HepG2 (cell line): ENCODE results near the gene ZER1. TPM values are rescaled to one million over a fixed set of nuclear protein-coding genes. Genes with fewer than 3 reads are reported as not detected.

Source experiments
- ATAC-seq: fragments of 200-7000 bp; cut with Tn5 transposase; 3 replicates; pipeline ENCODE4 v1.9.1; 2020; ENCODE audit warnings: mild to moderate bottlenecking, moderate library complexity
- BruUV-seq: library from RNA; stranded (reverse); fragments of 400-500 nt; replicated peaks from 2 replicates; lab custom pipeline; 2021; lab: Mats Ljungman, UMichigan
- CTCF ChIA-PET: fragments of 300-600 bp; formaldehyde crosslinking; extraction: SDS; loops from one replicate; lab custom pipeline; 2021; ENCODE audit warnings: low total read pairs, inconsistent platforms, low intra/inter-chr PET ratio; lab: Yijun Ruan, JAX
- POLR2A ChIA-PET: fragments of 350-600 bp; sonication (Branson Sonifier 250); formaldehyde crosslinking; loops from one replicate; lab custom pipeline; 2020; ENCODE audit warnings: antibody characterized with exemption, inconsistent platforms; lab: Yijun Ruan, JAX
- DNase-seq: peaks from one replicate; pipeline ENCODE4 v3.0.0-alpha.2; 2015; ENCODE audit warnings: low spot score
- FAIRE-seq: peaks from 3 replicates; lab custom pipeline; 2011; peaks lifted over from hg19 to GRCh38; lab: Jason Lieb, UNC
- H2AFZ ChIP-seq: one replicate; pipeline ENCODE4 v1.6.1; 2011; ENCODE audit warnings: low read length, inconsistent platforms
- H3K27ac ChIP-seq: fragments of 300-600 bp; 3 replicates; pipeline ENCODE4 v1.8.0; 2011; ENCODE audit warnings: mixed run types, mild to moderate bottlenecking, mixed read lengths, low read length, inconsistent platforms; ENCODE audit not compliant: insufficient read depth; ENCODE audit errors: extremely low read length
- H3K27me3 ChIP-seq, 2 experiments: fragments of 200-600 bp in 1 of 2; 2 replicates in 1 of 2; 3 replicates in 1 of 2; pipeline versions ENCODE4 v1.6.0 to v1.8.0; 2011; ENCODE audit warnings: low read length in 2 of 2, mild to moderate bottlenecking in 2 of 2, moderate library complexity in 2 of 2, inconsistent platforms in 1 of 2; ENCODE audit not compliant: insufficient read depth in 2 of 2, control insufficient read depth in 1 of 2
- H3K36me3 ChIP-seq, 2 experiments: fragments of 200-600 bp in 1 of 2; replicated peaks in 1 of 2; 2 replicates in 1 of 2; 3 replicates in 1 of 2; pipeline versions ENCODE4 v1.5.1 to v1.8.0; 2011; ENCODE audit warnings: low read length in 2 of 2, inconsistent platforms in 1 of 2; ENCODE audit not compliant: insufficient read depth in 2 of 2, control insufficient read depth in 1 of 2
- H3K4me1 ChIP-seq: 2 replicates; pipeline ENCODE4 v1.5.1; 2012; ENCODE audit warnings: low read length, inconsistent platforms; ENCODE audit not compliant: insufficient read depth
- H3K4me2 ChIP-seq: 2 replicates; pipeline ENCODE4 v1.6.0; 2011; ENCODE audit warnings: low read depth, low read length, inconsistent platforms
- H3K4me3 ChIP-seq, 3 experiments: fragments of 200-600 bp in 1 of 3; sonication (generic), shearing (Covaris generic) in 1 of 3; replicated peaks in 1 of 3; 2 replicates each; pipeline ENCODE4 v1.5.1; 2011 to 2016; ENCODE audit warnings: low read length in 3 of 3, inconsistent platforms in 2 of 3, low read depth in 2 of 3, mild to moderate bottlenecking in 2 of 3, control low read depth in 1 of 3, mixed read lengths in 1 of 3; ENCODE audit not compliant: insufficient read depth in 1 of 3
- H3K79me2 ChIP-seq: one replicate; pipeline ENCODE4 v1.6.1; 2011; ENCODE audit warnings: low read length, inconsistent platforms; ENCODE audit not compliant: insufficient read depth
- H3K9ac ChIP-seq: 2 replicates; pipeline ENCODE4 v1.6.0; 2011; ENCODE audit warnings: mild to moderate bottlenecking, low read depth, low read length, inconsistent platforms; ENCODE audit not compliant: insufficient read depth
- H3K9me3 ChIP-seq: 2 replicates; pipeline ENCODE4 v1.5.1; 2012; ENCODE audit warnings: mild to moderate bottlenecking, low read length
- H4K20me1 ChIP-seq: 2 replicates; pipeline ENCODE4 v1.6.0; 2011; ENCODE audit warnings: inconsistent platforms, mild to moderate bottlenecking, low read length, moderate library complexity; ENCODE audit not compliant: insufficient read depth
- AGO2 ChIP-seq: fragments of 200-400 bp; formaldehyde crosslinking; optimal IDR thresholded peaks from 2 replicates; pipeline ENCODE3; 2017; ENCODE audit warnings: mild to moderate bottlenecking, low read depth, low read length, moderate library complexity
- ATF7 ChIP-seq, 2 experiments: fragments of 450-650 bp in 1 of 2; sonication (generic) in 1 of 2; formaldehyde crosslinking in 1 of 2; IDR thresholded peaks; 2 replicates each; pipeline versions ENCODE4 v1.4.0 to v1.6.1; 2016 to 2020; ENCODE audit warnings: antibody characterized with exemption in 1 of 2, mild to moderate bottlenecking in 1 of 2, missing genetic modification reagents in 1 of 2
- ELF3 ChIP-seq: IDR thresholded peaks from 2 replicates; pipeline ENCODE4 v1.6.1; 2016; ENCODE audit warnings: missing genetic modification reagents, missing compliant biosample characterization
- ETV5 ChIP-seq: IDR thresholded peaks from 2 replicates; pipeline ENCODE4 v1.6.1; 2018; ENCODE audit warnings: missing biosample characterization, missing genetic modification reagents, inconsistent platforms, borderline replicate concordance
- FOXC1 ChIP-seq: sonication (generic); formaldehyde crosslinking; IDR thresholded peaks from 2 replicates; pipeline ENCODE4 v1.8.0; 2022; ENCODE audit warnings: mild to moderate bottlenecking, missing genetic modification reagents, borderline replicate concordance
- FOXJ3 ChIP-seq: sonication (generic); formaldehyde crosslinking; IDR thresholded peaks from 2 replicates; pipeline ENCODE4 v1.4.0; 2020; ENCODE audit warnings: missing genetic modification reagents, mild to moderate bottlenecking, borderline replicate concordance
- HHEX ChIP-seq: IDR thresholded peaks from 2 replicates; pipeline ENCODE4 v1.6.1; 2016; ENCODE audit warnings: control low read depth
- IKZF1 ChIP-seq: fragments of 450-650 bp; IDR thresholded peaks from 2 replicates; pipeline ENCODE4 v1.7.1; 2016
- MED8 ChIP-seq: sonication (generic); formaldehyde crosslinking; IDR thresholded peaks from 2 replicates; pipeline ENCODE4 v1.8.1; 2023; ENCODE audit warnings: mild to moderate bottlenecking, missing genetic modification reagents; ENCODE audit not compliant: insufficient replicate concordance
- NCOR1 ChIP-seq: fragments of 200-600 bp; sonication (generic); IDR thresholded peaks from 2 replicates; pipeline ENCODE4 v1.7.0; 2017; ENCODE audit warnings: antibody characterized with exemption, low read length, borderline replicate concordance
- PLRG1 ChIP-seq: fragments of 450-650 bp; conservative IDR thresholded peaks from 2 replicates; pipeline ENCODE4 v1.6.1; 2016
- POLR2AphosphoS2 ChIP-seq: IDR thresholded peaks from 2 replicates; pipeline ENCODE4 v1.6.1; 2011; ENCODE audit warnings: low read depth, low read length, improper control_type of control experiment
- RAD21 ChIP-seq: fragments of 450-650 bp; formaldehyde crosslinking; IDR thresholded peaks from 2 replicates; pipeline ENCODE4 v1.5.0; 2020; ENCODE audit warnings: mild to moderate bottlenecking
- SIX1 ChIP-seq: sonication (generic); formaldehyde crosslinking; IDR thresholded peaks from 2 replicates; pipeline ENCODE4 v1.4.0; 2020; ENCODE audit warnings: missing genetic modification reagents, borderline replicate concordance
- TAF15 ChIP-seq: fragments of 200-400 bp; formaldehyde crosslinking; IDR thresholded peaks from one replicate; pipeline ENCODE4 v1.6.1; 2018; ENCODE audit warnings: mild to moderate bottlenecking, low read depth, low read length; ENCODE audit not compliant: poor library complexity, severe bottlenecking
- ZFP91 ChIP-seq: sonication (generic); formaldehyde crosslinking; IDR thresholded peaks from 2 replicates; pipeline ENCODE4 v1.9.0; 2022; ENCODE audit warnings: missing genetic modification reagents, mild to moderate bottlenecking, borderline replicate concordance
- ZFY ChIP-seq: sonication (generic); formaldehyde crosslinking; IDR thresholded peaks from 2 replicates; pipeline ENCODE4 v1.4.0; 2020; ENCODE audit warnings: missing genetic modification reagents
- ZNF230 ChIP-seq: sonication (generic); formaldehyde crosslinking; IDR thresholded peaks from 2 replicates; pipeline ENCODE4 v1.4.0; 2020; ENCODE audit warnings: mild to moderate bottlenecking, missing genetic modification reagents
- ZNF333 ChIP-seq: sonication (generic); formaldehyde crosslinking; IDR thresholded peaks from 2 replicates; pipeline ENCODE4 v1.4.0; 2020; ENCODE audit warnings: mild to moderate bottlenecking, missing genetic modification reagents, borderline replicate concordance
- ZNF383 ChIP-seq: sonication (generic); formaldehyde crosslinking; IDR thresholded peaks from 2 replicates; pipeline ENCODE4 v1.4.0; 2020; ENCODE audit warnings: missing genetic modification reagents, mild to moderate bottlenecking, borderline replicate concordance
- ZNF616 ChIP-seq: sonication (generic); formaldehyde crosslinking; IDR thresholded peaks from 2 replicates; pipeline ENCODE4 v1.5.0; 2020; ENCODE audit warnings: low read depth, mild to moderate bottlenecking, missing genetic modification reagents
- ZNF629 ChIP-seq: sonication (generic); formaldehyde crosslinking; conservative IDR thresholded peaks from 2 replicates; pipeline ENCODE4 v1.5.0; 2020; ENCODE audit warnings: missing genetic modification reagents
- ZNF704 ChIP-seq: sonication (generic); formaldehyde crosslinking; IDR thresholded peaks from 2 replicates; pipeline ENCODE4 v1.8.1; 2023; ENCODE audit warnings: mild to moderate bottlenecking, inconsistent platforms, moderate library complexity, missing genetic modification reagents, borderline replicate concordance
- ZNF879 ChIP-seq: sonication (generic); formaldehyde crosslinking; IDR thresholded peaks from 2 replicates; pipeline ENCODE4 v1.8.1; 2023; ENCODE audit warnings: missing genetic modification reagents
- ZZZ3 ChIP-seq: sonication (generic); formaldehyde crosslinking; IDR thresholded peaks from 2 replicates; pipeline ENCODE4 v1.4.0; 2020; ENCODE audit warnings: missing genetic modification reagents, mild to moderate bottlenecking, borderline replicate concordance
- WGBS: methylation state at CpG from one replicate; pipeline ENCODE4 v1.1.6; 2017; ENCODE audit warnings: low lambda C conversion rate; 5-methylcytosine and 5-hydroxymethylcytosine counted together
- in situ Hi-C: cut with HindIII; loops from 2 replicates; pipeline ENCODE4 v1.10.0; 2017; ENCODE audit warnings: low pct_unique_long_range_greater_than_20kb; ENCODE audit not compliant: extremely low pct_ligation_motif_present
- intact Hi-C: fragments of 100-400 bp; cut with micrococcal nuclease; formaldehyde crosslinking; loops from one replicate; pipeline ENCODE4 v1.10.0; 2022; ENCODE audit not compliant: unreplicated experiment
- polyA plus RNA-seq, 8 experiments: library from polyadenylated mRNA; depleted of rRNA in 3 of 8; stranded (reverse) in 7 of 8; unstranded in 1 of 8; fragments of >200 nt; fragmentation: Illumina TruSeq in 4 of 8; extraction: Trizol in 4 of 8; gene quantifications; 2 replicates each; pipeline versions ENCODE4 v1.2.1 to v1.2.3, GENCODE V29; 2011 to 2016; ENCODE audit warnings: low read depth in 4 of 8, missing spikeins in 1 of 8, mixed read lengths in 1 of 8; ENCODE audit not compliant: insufficient read depth in 1 of 8
- total RNA-seq, 5 experiments: library from RNA; depleted of rRNA; stranded (reverse); fragments of >200 nt; fragmentation: Illumina TruSeq; extraction: Trizol; gene quantifications; 2 replicates each; pipeline ENCODE4 v1.2.3, GENCODE V29; 2016; ENCODE audit warnings: low read depth in 1 of 5

The ZER1 gene
- total and polyA plus RNA-seq, 2 of the 13 experiments (the other 11 are each of a cell fraction or from before 2014, with no cell fraction given): 7.7 to 40.0 TPM

- ATAC-seq (peak; percentile 19), FAIRE-seq (peak; percentile 36), DNase-seq (no peak)
- under 1% methylated on average over 7 of the region's 7 CpGs for WGBS
- POLR2A ChIA-PET: interaction anchor here (0.7 to 1.6 kb wide), 3 partner anchors 15 to 31 kb away, joined by 3 to 6 read pairs (median 4); partner anchors contain the start of genes ENDOG and ZER1
- in situ Hi-C loops: no loop called here
- CTCF ChIA-PET: interaction anchor here (1.2 kb wide), 1 partner anchor 55 kb away, joined by 4 read pairs; no protein-coding TSS in a partner anchor
- Histone ChIP-seq H3K27me3 (no peaks in the 10 kb centered on the region; a peak in 1 of 5 replicates), H2AFZ (no peak overlapping the region), H3K79me2 (no peaks in the 10 kb centered on the region), H3K9ac (peak overlapping the region; percentile 82), H4K20me1 (no peaks in the 10 kb centered on the region), H3K4me2 (peak overlapping the region; percentile 97), H3K27ac (peak overlapping the region; percentile 52), H3K4me3 (peak overlapping the region; percentile 78 to 94 (median 78)), H3K4me1 (peaks cover 27% of the 10 kb centered on the region), H3K9me3 (peaks cover under 1% of the 10 kb centered on the region; the same call in 1 of the 2 replicates), H3K36me3 (peaks cover 13 to 15% of the 10 kb centered on the region in 2 experiments)
- BruUV-seq: no TSS peak
- intact Hi-C loops: loop anchor here (1.0 kb wide), 2 partner anchors 15 to 54 kb away; no protein-coding TSS in a partner anchor
- TF ChIP-seq IKZF1: no peak
- no peak for TF ChIP-seq ZFY
- TF ChIP-seq ZNF383 (CRISPR knock-in tag): 0 out of 2 replicates have a peak, but pooled peaks have one; percentile 48
- TF ChIP-seq ZFP91 (CRISPR knock-in tag): no peak
- TF ChIP-seq ETV5: no peak
- no peak for TF ChIP-seq HHEX (CRISPR knock-in tag)
- TF ChIP-seq NCOR1: no peak
- TF ChIP-seq ZNF629 (CRISPR knock-in tag): no peak
- no peak for TF ChIP-seq ZNF333 (CRISPR knock-in tag)
- no peak for TF ChIP-seq AGO2
- 0 out of 2 replicates have a peak, but pooled peaks have one; percentile 52 for TF ChIP-seq ZNF230 (CRISPR knock-in tag)
- TF ChIP-seq SIX1 (CRISPR knock-in tag): peak; percentile 71; the same call in 1 of the 2 replicates
- no peak for TF ChIP-seq TAF15
- no peak for TF ChIP-seq RAD21
- TF ChIP-seq ELF3 (CRISPR knock-in tag): no peak
- TF ChIP-seq PLRG1: no peak
- TF ChIP-seq ZNF616 (CRISPR knock-in tag): no peak
- TF ChIP-seq ZZZ3 (CRISPR knock-in tag): no peak
- no peak for TF ChIP-seq POLR2AphosphoS2
- TF ChIP-seq FOXC1: no peak
- no peak for TF ChIP-seq MED8 (CRISPR knock-in tag)
- TF ChIP-seq ATF7 (IDR thresholded peaks at IDR 0.05): no peak
- no peak for TF ChIP-seq ATF7 (CRISPR knock-in tag; IDR thresholded peaks at IDR 0.05)
- TF ChIP-seq ZNF879 (CRISPR knock-in tag): no peak
- no peak for TF ChIP-seq FOXJ3
- no peak for TF ChIP-seq ZNF704
Measured at GRCh38 chr9:128787659-128788058, 15.9 kb upstream of the ZER1 start.
